ENCODE measurements around the gene STXBP5L.

Gene STXBP5L

GRCh38 chr3:121399820-121400219 is 491.8 kb downstream of the STXBP5L start:
- no peaks in the 10 kb centered on the region for H3K36me3 ChIP-seq (replicated peaks; ENCODE audit: low read depth, low read length)
- no peaks in the 10 kb centered on the region for H3K27me3 ChIP-seq (ENCODE audit: low read depth, low read length)
- TF ChIP-seq, protein P1, sequence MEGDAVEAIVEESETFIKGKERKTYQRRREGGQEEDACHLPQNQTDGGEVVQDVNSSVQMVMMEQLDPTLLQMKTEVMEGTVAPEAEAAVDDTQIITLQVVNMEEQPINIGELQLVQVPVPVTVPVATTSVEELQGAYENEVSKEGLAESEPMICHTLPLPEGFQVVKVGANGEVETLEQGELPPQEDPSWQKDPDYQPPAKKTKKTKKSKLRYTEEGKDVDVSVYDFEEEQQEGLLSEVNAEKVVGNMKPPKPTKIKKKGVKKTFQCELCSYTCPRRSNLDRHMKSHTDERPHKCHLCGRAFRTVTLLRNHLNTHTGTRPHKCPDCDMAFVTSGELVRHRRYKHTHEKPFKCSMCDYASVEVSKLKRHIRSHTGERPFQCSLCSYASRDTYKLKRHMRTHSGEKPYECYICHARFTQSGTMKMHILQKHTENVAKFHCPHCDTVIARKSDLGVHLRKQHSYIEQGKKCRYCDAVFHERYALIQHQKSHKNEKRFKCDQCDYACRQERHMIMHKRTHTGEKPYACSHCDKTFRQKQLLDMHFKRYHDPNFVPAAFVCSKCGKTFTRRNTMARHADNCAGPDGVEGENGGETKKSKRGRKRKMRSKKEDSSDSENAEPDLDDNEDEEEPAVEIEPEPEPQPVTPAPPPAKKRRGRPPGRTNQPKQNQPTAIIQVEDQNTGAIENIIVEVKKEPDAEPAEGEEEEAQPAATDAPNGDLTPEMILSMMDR (IDR thresholded peaks at IDR 0.05; ENCODE audit: low read depth, low read length) = no peak
- TF ChIP-seq EZH2phosphoT487 (IDR thresholded peaks at IDR 0.05; ENCODE audit: low read depth) = no peak

DNA sequence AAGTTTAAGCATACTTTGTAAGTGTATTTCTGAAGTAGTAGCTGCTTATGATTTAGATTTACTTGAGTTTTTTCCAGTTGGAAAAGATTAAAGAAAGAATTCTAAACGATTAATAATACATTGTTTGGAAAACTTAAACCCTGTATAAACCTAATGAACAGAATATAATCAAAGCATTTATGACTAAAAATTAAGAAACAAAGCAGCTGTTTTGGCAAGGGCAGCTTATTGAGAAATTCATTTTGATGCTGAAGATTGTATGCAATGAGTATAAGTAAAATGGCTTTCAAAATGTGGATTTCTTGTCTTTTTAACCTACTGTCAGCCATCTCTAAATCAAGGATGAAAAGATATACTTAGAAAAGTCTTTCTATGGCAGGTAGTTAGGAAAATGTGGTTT is 497.6 kb downstream of the STXBP5L start:
- Histone ChIP-seq H3K9me3 (ENCODE audit: insufficient read depth, low read length) (no peaks in the 10 kb centered on the region), H4K20me1 (ENCODE audit: insufficient read depth, low read length) (no peaks in the 10 kb centered on the region), H3K36me3 (replicated peaks; ENCODE audit: low read depth, low read length) (no peaks in the 10 kb centered on the region), H2AFZ (ENCODE audit: low read depth, low read length) (no peak overlapping the region), H3K4me1 (ENCODE audit: low read length) (peaks cover 3% of the 10 kb centered on the region; the same call in 1 of the 2 replicates), H3K27ac (ENCODE audit: low read length) (no peak overlapping the region), H3K9ac (ENCODE audit: low read length) (no peak overlapping the region), H3K4me3 (ENCODE audit: low read length) (no peak overlapping the region), H3K79me2 (ENCODE audit: low read length) (no peaks in the 10 kb centered on the region), H3K27me3 (ENCODE audit: low read depth, low read length) (no peaks in the 10 kb centered on the region), H3K4me2 (ENCODE audit: low read length) (no peak overlapping the region)
- TF ChIP-seq, protein P1 (IDR thresholded peaks at IDR 0.05; ENCODE audit: low read depth, low read length) = no peak
- no peak for TF ChIP-seq EZH2phosphoT487 (IDR thresholded peaks at IDR 0.05; ENCODE audit: low read depth)

More at GRCh38 chr3:121399820-121400219, 491.8 kb downstream of the STXBP5L start:
- Histone ChIP-seq H3K4me1 (ENCODE audit: low read length) (no peaks in the 10 kb centered on the region), H4K20me1 (ENCODE audit: insufficient read depth, low read length) (no peaks in the 10 kb centered on the region), H3K79me2 (ENCODE audit: low read length) (no peaks in the 10 kb centered on the region), H3K4me3 (ENCODE audit: low read length) (no peak overlapping the region), H2AFZ (ENCODE audit: low read depth, low read length) (no peak overlapping the region), H3K9me3 (ENCODE audit: insufficient read depth, low read length) (no peaks in the 10 kb centered on the region), H3K27ac (ENCODE audit: low read length) (no peak overlapping the region), H3K4me2 (ENCODE audit: low read length) (no peak overlapping the region), H3K9ac (ENCODE audit: low read length) (no peak overlapping the region)

GRCh38 chr3:121411523-121411922 is 503.5 kb downstream of the STXBP5L start:
- Histone ChIP-seq H3K27ac (ENCODE audit: low read length) (no peak overlapping the region), H4K20me1 (ENCODE audit: insufficient read depth, low read length) (no peaks in the 10 kb centered on the region), H3K4me3 (ENCODE audit: low read length) (no peak overlapping the region), H3K27me3 (ENCODE audit: low read depth, low read length) (no peaks in the 10 kb centered on the region), H3K9ac (ENCODE audit: low read length) (no peak overlapping the region), H3K9me3 (ENCODE audit: insufficient read depth, low read length) (no peaks in the 10 kb centered on the region), H3K36me3 (replicated peaks; ENCODE audit: low read depth, low read length) (peaks cover 3% of the 10 kb centered on the region), H2AFZ (ENCODE audit: low read depth, low read length) (no peak overlapping the region), H3K4me2 (ENCODE audit: low read length) (no peak overlapping the region), H3K79me2 (ENCODE audit: low read length) (no peaks in the 10 kb centered on the region), H3K4me1 (ENCODE audit: low read length) (no peaks in the 10 kb centered on the region)
- no peak for TF ChIP-seq EZH2phosphoT487 (IDR thresholded peaks at IDR 0.05; ENCODE audit: low read depth)
- TF ChIP-seq, protein P1 (IDR thresholded peaks at IDR 0.05; ENCODE audit: low read depth, low read length) = no peak

GRCh38 chr3:121414924-121415323 is 506.9 kb downstream of the STXBP5L start:
- Histone ChIP-seq H4K20me1 (ENCODE audit: insufficient read depth, low read length) (no peaks in the 10 kb centered on the region), H3K9me3 (ENCODE audit: insufficient read depth, low read length) (no peaks in the 10 kb centered on the region), H3K4me2 (ENCODE audit: low read length) (no peak overlapping the region), H3K36me3 (replicated peaks; ENCODE audit: low read depth, low read length) (peaks cover 11% of the 10 kb centered on the region), H2AFZ (ENCODE audit: low read depth, low read length) (no peak overlapping the region), H3K4me1 (ENCODE audit: low read length) (no peaks in the 10 kb centered on the region), H3K4me3 (ENCODE audit: low read length) (no peak overlapping the region), H3K27me3 (ENCODE audit: low read depth, low read length) (no peaks in the 10 kb centered on the region), H3K79me2 (ENCODE audit: low read length) (no peaks in the 10 kb centered on the region), H3K27ac (ENCODE audit: low read length) (no peak overlapping the region), H3K9ac (ENCODE audit: low read length) (no peak overlapping the region)
- no peak for TF ChIP-seq EZH2phosphoT487 (IDR thresholded peaks at IDR 0.05; ENCODE audit: low read depth)
- TF ChIP-seq, protein P1 (IDR thresholded peaks at IDR 0.05; ENCODE audit: low read depth, low read length) = no peak

All from OCI-LY3 (cell line).